Gastrocnemius medialis (tissue), 4 donors: ENCODE results near the gene SYS1. TPM values are rescaled to one million over a fixed set of nuclear protein-coding genes. Genes with fewer than 3 reads are reported as not detected.

Experiments used
- ATAC-seq, 2 donors: fragments of 150-250 bp; one replicate each; pipeline ENCODE4 v1.9.1; 2016
- DNase-seq, 2 donors: peaks; one replicate each; pipeline ENCODE4 v3.0.0-alpha.2; 2019
- H3K27ac ChIP-seq, 4 donors: fragments of 200-600 bp; sonication (generic); 1 replicate in 1 of 4; 2 replicates in 3 of 4; pipeline ENCODE4 v1.5.1; 2016 to 2018; ENCODE audit warnings: mild to moderate bottlenecking in 2 of 4, moderate library complexity in 1 of 4
- H3K27me3 ChIP-seq, 3 donors: fragments of 200-600 bp; sonication (generic) in 2 of 3; 1 replicate in 1 of 3; 2 replicates in 2 of 3; pipeline versions ENCODE4 v1.5.1 to v1.6.0; 2016 to 2019; ENCODE audit warnings: mild to moderate bottlenecking in 1 of 3, moderate library complexity in 1 of 3
- H3K36me3 ChIP-seq, 2 donors: fragments of 200-600 bp; sonication (generic) in 1 of 2; one replicate each; pipeline ENCODE4 v1.5.1; 2017 to 2018
- H3K4me1 ChIP-seq, 2 donors: fragments of 200-600 bp; sonication (generic) in 1 of 2; one replicate each; pipeline ENCODE4 v1.5.1; 2016 to 2017; ENCODE audit warnings: mild to moderate bottlenecking in 2 of 2
- H3K4me3 ChIP-seq, 4 donors: fragments of 200-600 bp; sonication (generic) in 3 of 4; 1 replicate in 1 of 4; 2 replicates in 3 of 4; pipeline ENCODE4 v1.5.1; 2016 to 2019; ENCODE audit warnings: mild to moderate bottlenecking in 2 of 4
- H3K9me3 ChIP-seq, 3 donors: fragments of 200-600 bp; sonication (generic) in 2 of 3; 1 replicate in 1 of 3; 2 replicates in 2 of 3; pipeline ENCODE4 v1.5.1; 2016 to 2019
- CTCF ChIP-seq, 5 experiments: fragments of 450-650 bp in 3 of 5; fragments of 200-600 bp in 2 of 5; sonication (generic) in 2 of 5; IDR thresholded peaks in 4 of 5; conservative IDR thresholded peaks in 1 of 5; 1 replicate in 4 of 5; 2 replicates in 1 of 5; pipeline ENCODE4 v1.5.1; 2016 to 2019; ENCODE audit warnings: antibody characterized with exemption in 5 of 5, mild to moderate bottlenecking in 3 of 5, moderate library complexity in 3 of 5
- POLR2A ChIP-seq, 2 donors: fragments of 450-650 bp; IDR thresholded peaks; one replicate each; pipeline ENCODE4 v1.6.1; 2017; ENCODE audit warnings: antibody characterized with exemption in 2 of 2, mild to moderate bottlenecking in 2 of 2, moderate library complexity in 2 of 2
- in situ Hi-C, 4 donors: fragments of 200-750 bp; cut with MboI; loops; one replicate each; pipeline versions ENCODE4 v1.15.0 to v1.8.0; 2017; ENCODE audit warnings: low sequenced_read_pairs in 4 of 4
- intact Hi-C: fragments of 100-400 bp; cut with DNase I; formaldehyde crosslinking; loops from one replicate; pipeline ENCODE4 v1.15.1; 2023; ENCODE audit warnings: low total_unique reads
- total RNA-seq, 4 donors: library from RNA; depleted of rRNA; stranded (reverse); fragments of >200 nt; gene quantifications; one replicate each; pipeline versions ENCODE4 v1.1.0 to v1.2.3, GENCODE V29; 2016

SYS1 gene
- total RNA-seq, 4 donors from 2014 or later = 34.0 to 59.5 (median 43.7) TPM

- in situ Hi-C loops (loop anchor here in 2 of 4 donors (25.0 kb wide), 2 partner anchors 1134 to 1159 kb away; partner anchors contain the start of genes JPH2 (in 1 of the 2) and OSER1 (in 1 of the 2)), intact Hi-C loops (no loop called here)
- Histone ChIP-seq H3K4me3 (peak overlapping the region; percentile 60 to 97 (median 91)), H3K27ac (peak overlapping the region; percentile 90 to 100 (median 98)), H3K9me3 (no peaks in the 10 kb centered on the region), H3K4me1 (peaks cover 37 to 61% of the 10 kb centered on the region in 2 donors), H3K36me3 (no peaks in the 10 kb centered on the region), H3K27me3 (no peaks in the 10 kb centered on the region)
- DNase-seq = peak; percentile 76 to 89
- ATAC-seq = peak; percentile 35 to 43
- peak; percentile 64 to 78 for TF ChIP-seq POLR2A (IDR thresholded peaks at IDR 0.05)
- TF ChIP-seq CTCF (IDR thresholded peaks at IDR 0.05 in 4 of 5, conservative IDR thresholded peaks at IDR 0.05 in 1 of 5) = no peak
These were observed 16.7 kb upstream of the SYS1 start for GRCh38 chr20:45346291-45346718.

DNA sequence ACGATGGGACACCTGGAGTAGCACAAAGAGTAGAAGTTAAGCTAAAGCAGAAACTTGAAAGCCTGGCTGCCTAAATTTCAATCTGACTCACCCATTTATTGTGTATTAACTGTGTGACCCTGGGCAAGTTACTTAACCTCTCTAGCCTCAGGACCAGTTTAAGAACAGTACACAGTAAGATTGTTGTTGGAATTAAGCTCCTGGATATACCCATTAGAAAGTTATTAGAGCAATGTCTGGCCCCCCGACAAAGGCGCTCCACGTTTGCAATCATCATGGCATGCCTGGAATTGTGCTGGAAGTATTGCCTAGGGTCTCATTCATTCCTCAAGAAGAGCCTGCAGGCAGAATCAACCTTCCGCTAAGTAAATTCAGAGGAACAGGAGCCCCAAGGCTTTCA is 16.1 kb upstream of the SYS1 start:
- in situ Hi-C loops = loop anchor here in 2 of 4 donors (25.0 kb wide), 2 partner anchors 1135 to 1160 kb away; partner anchors contain the start of genes JPH2 (in 1 of the 2) and OSER1 (in 1 of the 2)
- Histone ChIP-seq H3K36me3 (no peaks in the 10 kb centered on the region), H3K4me1 (peaks cover 32 to 55% of the 10 kb centered on the region in 2 donors), H3K27me3 (no peaks in the 10 kb centered on the region), H3K9me3 (no peaks in the 10 kb centered on the region), H3K4me3 (peak overlapping the region; percentile 60 to 97 (median 91)), H3K27ac (peak overlapping the region; percentile 90 to 100 (median 98))
- no peak for ATAC-seq
- no peak for TF ChIP-seq CTCF (IDR thresholded peaks at IDR 0.05 in 4 of 5, conservative IDR thresholded peaks at IDR 0.05 in 1 of 5)
- no peak for TF ChIP-seq POLR2A (IDR thresholded peaks at IDR 0.05)
- intact Hi-C loops = no loop called here
- no peak for DNase-seq

DNA sequence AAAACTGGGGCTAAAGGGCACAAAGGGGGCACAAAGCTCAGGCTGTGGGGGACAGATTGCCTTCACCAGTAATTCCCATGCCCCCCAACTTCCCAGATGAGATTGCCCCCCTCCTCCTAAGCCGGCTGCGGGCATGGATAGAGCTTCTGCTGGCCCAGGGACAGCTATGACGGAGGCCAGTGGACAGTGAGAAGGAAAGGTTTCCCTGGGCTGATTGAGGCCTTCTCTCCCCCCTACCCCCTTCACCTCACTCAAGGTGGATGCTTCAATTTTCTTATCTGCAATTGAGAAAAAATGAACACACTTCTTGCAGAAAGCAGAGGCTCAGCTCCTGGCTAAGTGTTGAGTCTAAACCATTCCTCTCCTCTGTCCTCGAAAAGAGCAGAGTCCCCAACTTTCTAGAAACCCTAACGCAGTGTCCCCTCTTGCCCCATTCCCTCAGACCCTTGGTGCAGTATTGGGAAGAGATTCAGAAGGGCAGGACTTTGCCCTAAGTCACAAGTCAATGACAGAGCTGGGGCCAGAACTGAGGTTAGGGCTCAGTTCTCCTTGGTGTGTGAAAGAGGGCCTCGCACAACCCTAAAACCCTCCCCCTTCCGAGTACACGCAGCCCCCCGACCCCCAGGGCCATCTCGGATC is 15.5 kb upstream of the SYS1 start:
- H3K27ac ChIP-seq = peak overlapping the region; percentile 90 to 100 (median 98)
- intact Hi-C loops = no loop called here
- H3K4me1 ChIP-seq = peaks cover 28 to 52% of the 10 kb centered on the region in 2 donors
- H3K9me3 ChIP-seq = no peaks in the 10 kb centered on the region
- H3K36me3 ChIP-seq = no peaks in the 10 kb centered on the region
- in situ Hi-C loops = loop anchor here in 2 of 4 donors (25.0 kb wide), 2 partner anchors 1135 to 1160 kb away; partner anchors contain the start of genes JPH2 (in 1 of the 2) and OSER1 (in 1 of the 2)
- no peak for TF ChIP-seq POLR2A (IDR thresholded peaks at IDR 0.05)
- TF ChIP-seq CTCF (IDR thresholded peaks at IDR 0.05 in 4 of 5, conservative IDR thresholded peaks at IDR 0.05 in 1 of 5) = no peak
- H3K27me3 ChIP-seq = no peaks in the 10 kb centered on the region
- ATAC-seq (no peak), DNase-seq (peak in 1 of 2 donors; percentile 58)
- peak overlapping the region; percentile 60 to 97 (median 91) for H3K4me3 ChIP-seq

GRCh38 chr20:45347936-45348778 is 14.8 kb upstream of the SYS1 start, which contains the start of gene SDC4:
Gene SDC4, minus strand, starts transcription at chr20:45348424. Its CDS starts 40 bp downstream, at chr20:45348384.
- in situ Hi-C loops = loop anchor here in 2 of 4 donors (25.0 kb wide), 2 partner anchors 1136 to 1161 kb away; partner anchors contain the start of genes JPH2 (in 1 of the 2) and OSER1 (in 1 of the 2)
- ATAC-seq = peak; percentile 35 to 45
- Histone ChIP-seq H3K27ac (peak within 1 kb of the TSS; percentile 90 to 100 (median 98)), H3K27me3 (no peaks in the 10 kb centered on the region), H3K36me3 (no peaks in the 10 kb centered on the region), H3K4me3 (peak within 1 kb of the TSS; percentile 60 to 97 (median 91)), H3K9me3 (no peaks in the 10 kb centered on the region), H3K4me1 (peaks cover 21 to 45% of the 10 kb centered on the region in 2 donors)
- peak; percentile 65 to 86 for DNase-seq
- TF ChIP-seq POLR2A (IDR thresholded peaks at IDR 0.05) (peak; percentile 99), CTCF (IDR thresholded peaks at IDR 0.05 in 4 of 5, conservative IDR thresholded peaks at IDR 0.05 in 1 of 5) (no peak)
- intact Hi-C loops = no loop called here
